HG02870 (cell line): ENCODE data around the gene RGPD3.
A peak's percentile ranks its signal among the peaks of the same experiment; 100 is the strongest.
"Not testable (repeated sequence)": the region's sequence is repeated elsewhere in the genome, so short reads cannot be mapped to it uniquely, and the experiment has no call there.

Experiments used
- ATAC-seq: cut with Tn5 transposase; IDR thresholded peaks from one replicate; pipeline ENCODE4 v1.9.1; 2021; ENCODE audit warnings: mild to moderate bottlenecking, moderate library complexity; ENCODE audit not compliant: unreplicated experiment

RGPD3 gene

GRCh38 chr2:106486551-106487385 lies 18.6 kb upstream of the RGPD3 start, which contains the start of gene CD8B2:
Gene CD8B2 (plus strand): TSS chr2:106487364. CDS start chr2:106487427, 63 bp downstream.
- ATAC-seq = not testable (repeated sequence)

GRCh38 chr2:106479563-106479962 lies 11.3 kb upstream of the RGPD3 start:
- not testable (repeated sequence) for ATAC-seq

GRCh38 chr2:106477647-106478046 lies 9.4 kb upstream of the RGPD3 start:
- ATAC-seq = not testable (repeated sequence)

GRCh38 chr2:106470658-106471057 lies 2.4 kb upstream of the RGPD3 start:
- not testable (repeated sequence) for ATAC-seq

- not testable (repeated sequence) for ATAC-seq
Observed at GRCh38 chr2:106467516-106467915, 697 bp downstream of the RGPD3 start.

GRCh38 chr2:106461882-106462281 lies 6.3 kb downstream of the RGPD3 start:
- not testable (repeated sequence) for ATAC-seq

GRCh38 chr2:106390680-106391079 lies 77.5 kb downstream of the RGPD3 start:
- ATAC-seq = not testable (repeated sequence)

GRCh38 chr2:106388814-106389410 lies 79.3 kb downstream of the RGPD3 start:
- ATAC-seq = not testable (repeated sequence)

GRCh38 chr2:106384548-106384947 lies 83.7 kb downstream of the RGPD3 start:
- not testable (repeated sequence) for ATAC-seq

GRCh38 chr2:106381867-106382266 lies 86.3 kb downstream of the RGPD3 start:
- not testable (repeated sequence) for ATAC-seq

- ATAC-seq = not testable (repeated sequence)
Observed at GRCh38 chr2:106379567-106379966, 88.6 kb downstream of the RGPD3 start.

GRCh38 chr2:106369182-106369581 lies 99.0 kb downstream of the RGPD3 start:
- ATAC-seq = not testable (repeated sequence)

- ATAC-seq = no peak
Observed at GRCh38 chr2:106366204-106366885, 101.9 kb downstream of the RGPD3 start.

GRCh38 chr2:106363791-106364190 lies 104.4 kb downstream of the RGPD3 start:
- ATAC-seq = no peak

- no peak for ATAC-seq
Observed at GRCh38 chr2:106362789-106363188, 105.4 kb downstream of the RGPD3 start.

GRCh38 chr2:106359512-106359911 lies 108.7 kb downstream of the RGPD3 start:
- ATAC-seq = no peak

- ATAC-seq = no peak
Observed at GRCh38 chr2:106358521-106358920, 109.7 kb downstream of the RGPD3 start.

- ATAC-seq = peak; percentile 97
Observed at GRCh38 chr2:106358081-106358480, 110.1 kb downstream of the RGPD3 start.

GRCh38 chr2:106356291-106356690 lies 111.9 kb downstream of the RGPD3 start:
- ATAC-seq = peak; percentile 34

GRCh38 chr2:106353676-106354075 lies 114.5 kb downstream of the RGPD3 start:
- no peak for ATAC-seq

- ATAC-seq = no peak
Observed at GRCh38 chr2:106350980-106351379, 117.2 kb downstream of the RGPD3 start.
